GM18868 (cell line): ENCODE measurements around the gene PROM1.

Source experiments
- ATAC-seq: cut with Tn5 transposase; IDR thresholded peaks from one replicate; pipeline ENCODE4 v1.9.1; 2021; ENCODE audit warnings: mild to moderate bottlenecking, moderate library complexity; ENCODE audit not compliant: unreplicated experiment

PROM1 gene

DNA sequence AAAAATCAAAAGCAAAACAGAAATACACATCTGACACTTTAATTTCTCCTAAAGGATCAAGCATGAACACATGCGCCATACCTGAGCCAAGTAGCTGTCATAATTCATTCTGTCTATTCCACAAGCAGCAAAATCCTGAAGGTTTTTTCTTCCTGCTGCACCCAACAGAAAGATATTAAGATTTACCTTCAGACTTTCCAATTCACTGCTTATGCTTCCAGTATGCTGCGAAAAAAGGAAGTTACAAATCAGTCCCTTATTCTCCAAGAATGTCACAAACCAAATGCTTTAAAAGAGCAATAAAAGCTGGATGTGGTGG is 91.7 kb downstream of the PROM1 start:
- no peak for ATAC-seq

DNA sequence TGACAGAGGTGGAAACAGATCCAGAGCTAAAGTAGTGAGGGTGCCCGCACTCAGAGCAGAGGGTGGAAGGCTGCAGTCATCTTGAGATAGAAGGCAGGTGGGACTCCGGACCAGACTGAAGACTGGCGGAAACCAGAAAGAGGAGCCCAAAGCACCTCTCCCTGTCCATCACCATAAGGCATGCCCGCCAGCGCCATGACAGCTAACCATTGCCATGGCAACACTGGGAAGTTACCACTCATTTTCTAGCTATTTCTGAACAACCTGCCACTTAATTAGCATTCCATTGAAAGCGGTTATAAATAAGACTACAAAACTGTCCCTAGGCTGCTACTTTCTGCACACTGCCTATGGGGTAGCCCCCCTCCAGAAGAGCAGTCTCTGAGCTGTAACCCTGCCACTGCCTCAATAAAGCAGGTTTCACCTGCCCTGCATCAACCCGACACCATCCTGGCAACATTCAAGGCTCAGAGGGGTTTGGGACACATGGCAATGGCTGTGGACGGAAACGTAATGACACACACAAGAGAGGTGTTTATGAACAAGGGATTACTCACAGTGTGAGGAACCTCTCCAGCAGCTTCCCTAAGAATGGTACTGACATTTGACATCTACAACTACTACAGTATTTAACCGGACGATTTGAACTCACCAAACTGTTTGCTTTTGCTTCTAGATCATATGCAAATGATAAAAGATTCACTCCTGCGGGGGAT is 93.1 kb downstream of the PROM1 start:
- ATAC-seq = no peak

- no peak for ATAC-seq
Observed at GRCh38 chr4:15989424-15989823, 94.4 kb downstream of the PROM1 start.

DNA sequence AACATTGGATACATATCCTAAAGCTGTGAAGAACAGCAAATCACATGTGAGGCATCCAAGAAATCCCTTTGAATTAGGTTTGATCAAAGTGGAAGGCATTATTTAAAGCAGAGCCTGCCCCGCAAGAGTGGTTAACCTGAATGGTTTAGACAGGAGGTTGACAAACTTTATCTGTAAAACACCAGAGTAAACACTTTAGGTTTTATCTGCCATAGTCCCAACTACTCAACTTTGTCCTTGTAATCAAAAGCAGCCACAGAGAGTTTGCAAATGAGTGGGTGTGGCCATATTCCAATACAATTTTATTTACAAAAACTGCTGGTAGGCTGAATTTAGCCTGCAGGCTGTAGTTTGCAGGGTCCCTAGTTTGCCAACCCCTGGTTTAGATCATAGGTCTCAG is 95.6 kb downstream of the PROM1 start:
- ATAC-seq = no peak

DNA sequence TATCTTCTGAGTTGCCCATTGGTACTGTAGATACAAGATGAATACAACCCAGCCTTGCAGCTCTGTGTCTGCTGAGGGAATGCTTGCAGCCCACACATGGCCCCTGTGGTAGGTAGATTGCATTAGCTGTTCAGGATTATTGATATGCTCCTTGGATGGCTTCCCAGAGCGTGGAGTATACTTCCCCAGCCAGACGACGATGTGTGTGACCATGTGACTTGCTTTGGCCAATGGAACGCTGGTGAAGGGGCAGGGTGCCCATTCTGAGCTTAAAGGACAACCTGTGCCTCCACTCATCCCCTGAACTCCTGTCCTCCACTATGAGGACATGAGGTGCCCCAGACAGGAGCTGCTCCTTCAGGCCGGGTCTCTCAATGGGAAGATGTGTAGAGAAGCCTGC is 96.9 kb downstream of the PROM1 start:
- no peak for ATAC-seq

GRCh38 chr4:15983610-15984009 is 100.2 kb downstream of the PROM1 start:
- no peak for ATAC-seq

DNA sequence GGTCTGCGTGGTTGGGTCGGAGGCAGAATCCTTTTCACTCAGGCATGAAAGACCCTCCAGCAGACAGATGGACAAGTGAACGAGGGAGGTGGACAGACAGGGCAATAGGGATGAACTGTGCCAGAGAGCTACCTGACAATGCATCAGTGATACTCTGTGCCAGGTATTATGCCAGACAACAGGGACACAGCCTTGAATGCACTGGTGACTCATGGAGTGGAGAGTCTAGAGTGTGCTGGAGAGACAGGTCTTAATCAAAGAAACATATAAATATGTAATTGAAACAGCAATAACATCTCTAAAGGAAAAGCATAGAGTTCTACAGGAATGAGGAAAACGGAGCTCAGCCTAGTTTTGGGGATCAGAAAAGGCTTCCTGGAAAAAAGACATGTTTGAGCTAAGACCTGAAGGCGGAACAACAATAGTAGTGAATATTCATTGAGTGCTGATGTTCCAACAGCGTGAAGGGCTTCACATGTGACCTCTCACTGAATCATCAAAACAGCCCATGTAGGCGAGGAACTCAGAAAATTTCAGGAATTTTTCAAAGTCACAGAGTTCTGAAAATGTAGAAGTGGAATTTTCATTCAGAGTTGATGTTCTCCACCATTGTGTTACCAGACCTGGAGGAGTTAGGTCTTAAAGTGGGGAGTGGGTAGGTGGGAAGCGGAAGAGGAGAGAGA is 100.8 kb downstream of the PROM1 start:
- ATAC-seq = no peak

DNA sequence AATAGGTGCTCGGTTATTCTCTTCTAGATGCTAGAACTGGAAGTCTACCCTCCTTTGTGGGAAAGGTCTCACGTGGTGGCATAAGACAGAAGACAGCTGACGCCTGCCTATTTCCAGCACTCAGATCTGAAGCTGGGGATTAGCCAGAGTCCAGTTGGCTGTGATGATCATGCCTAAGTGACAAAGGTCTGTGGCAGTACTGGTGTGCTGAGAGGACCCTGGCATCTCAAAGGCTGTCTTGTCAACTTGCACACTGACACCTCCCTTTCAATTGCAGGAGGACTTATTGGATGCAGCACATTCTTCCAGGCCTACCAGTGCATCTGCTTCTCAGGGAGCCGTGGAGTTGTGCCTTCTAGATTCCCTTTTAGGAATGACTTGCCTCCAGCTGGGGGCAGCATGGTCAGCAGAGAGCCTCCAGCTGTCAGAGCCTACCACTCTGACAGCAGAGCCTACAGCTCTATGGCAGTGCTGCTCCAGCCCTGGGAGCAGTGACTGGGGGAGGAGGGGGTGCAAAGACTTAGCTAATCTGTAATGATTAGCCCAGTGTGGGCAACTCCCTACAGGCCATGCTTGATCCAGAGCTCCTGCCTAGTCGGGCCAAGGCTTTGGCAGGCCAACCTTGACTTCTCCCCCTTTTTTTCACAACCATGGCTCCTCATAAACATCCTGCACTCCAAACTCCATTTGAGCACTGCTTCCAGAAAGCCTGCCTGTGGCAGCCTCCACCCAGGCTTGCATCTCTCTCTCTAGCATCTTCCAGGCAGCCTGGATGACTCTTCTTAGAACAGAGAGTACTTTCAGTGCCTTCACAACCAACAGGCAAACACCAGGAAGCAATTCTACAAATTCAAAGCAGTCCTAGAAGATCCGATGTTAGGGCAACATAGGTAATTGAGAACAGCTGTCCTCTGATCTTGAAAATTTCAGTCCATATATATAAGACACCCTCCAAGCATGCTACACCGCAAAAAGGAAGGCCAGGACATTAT is 107.1 kb downstream of the PROM1 start:
- ATAC-seq = no peak

DNA sequence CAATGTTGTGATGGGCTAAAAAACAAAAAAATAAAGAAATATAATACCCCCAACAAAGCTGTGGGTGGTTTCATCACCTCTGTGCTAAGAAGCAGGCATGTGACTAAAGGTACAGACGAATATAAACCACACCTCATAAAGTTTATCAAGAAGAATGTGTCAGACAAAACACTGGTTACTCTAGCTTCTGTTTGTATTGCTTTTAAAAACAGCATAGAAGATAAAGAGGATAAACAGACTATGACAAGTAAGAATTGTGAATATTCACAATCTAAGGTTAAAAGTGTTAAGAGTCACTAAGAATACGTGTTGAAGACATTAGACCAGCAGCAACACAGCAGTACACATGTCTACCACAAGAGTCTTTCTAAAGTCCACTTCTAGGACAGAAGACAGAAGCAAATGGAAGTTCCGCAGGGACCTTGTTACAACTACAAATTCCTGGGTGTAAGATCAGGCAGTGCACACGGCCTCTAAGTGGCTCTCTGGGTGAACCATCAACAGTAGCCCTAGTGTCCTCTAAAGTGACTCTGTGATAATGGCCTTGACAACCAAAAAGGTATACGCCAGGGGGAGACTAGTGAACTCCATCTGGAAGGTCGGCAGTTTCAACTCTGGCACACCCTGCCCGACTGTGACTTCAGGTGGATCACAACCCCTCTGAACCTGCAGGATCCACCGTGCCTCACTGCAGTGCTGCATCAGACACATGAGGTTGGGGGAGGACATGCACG is 112.6 kb downstream of the PROM1 start:
- no peak for ATAC-seq

DNA sequence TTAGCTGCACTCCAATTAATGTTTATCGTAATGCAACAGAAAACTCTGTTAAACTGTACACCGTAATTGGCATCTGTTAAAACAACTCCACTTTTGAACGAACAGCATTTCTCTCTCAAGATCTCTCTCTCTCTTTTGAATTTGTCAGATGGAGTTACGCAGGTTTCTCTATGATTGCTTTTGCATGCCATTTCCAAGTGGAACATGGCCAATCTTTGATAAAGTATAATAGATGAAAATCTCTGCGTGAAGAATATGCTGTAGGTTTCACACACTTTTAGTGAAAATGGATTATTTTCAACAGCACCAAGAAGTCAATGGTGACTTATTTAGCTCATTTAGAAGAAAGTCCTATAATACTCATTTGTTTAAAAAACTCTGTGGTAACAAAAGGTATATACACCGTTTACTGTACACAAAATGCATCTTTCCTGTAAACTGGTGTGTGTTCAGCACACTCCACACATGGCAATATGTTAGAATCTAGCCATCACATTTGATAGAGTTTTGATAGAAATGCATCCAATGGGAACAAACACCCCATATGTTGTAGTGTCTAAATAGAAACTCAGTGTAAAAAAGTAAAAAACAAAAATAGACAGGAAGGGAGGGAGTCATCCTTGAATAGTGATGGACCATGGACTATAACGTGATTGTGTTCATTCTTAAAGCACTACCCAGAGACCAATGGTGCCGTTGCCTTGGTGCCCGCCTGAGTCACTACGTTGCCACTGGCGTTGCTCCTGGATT is 115.1 kb downstream of the PROM1 start:
- ATAC-seq = no peak

DNA sequence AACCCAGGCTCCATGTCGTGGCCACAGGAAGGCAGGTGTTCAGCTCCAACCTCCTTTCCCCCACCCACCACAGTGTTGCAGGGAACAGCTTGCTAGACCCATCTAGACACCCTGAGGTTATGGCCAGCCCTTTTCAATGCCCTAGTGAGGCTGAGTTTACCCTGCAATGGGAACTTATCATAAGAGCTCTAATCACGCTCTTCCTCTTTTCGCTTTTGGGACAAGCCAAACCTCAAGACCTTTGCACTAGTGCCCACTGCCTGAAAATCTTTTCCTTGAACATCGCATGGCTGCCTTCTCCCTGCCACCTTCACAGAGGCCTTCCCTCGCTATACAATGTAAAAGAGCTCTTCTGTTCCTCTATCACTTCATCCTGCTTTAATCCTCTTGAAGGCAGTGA is 118.5 kb downstream of the PROM1 start:
- ATAC-seq = no peak

- ATAC-seq = no peak
Observed at GRCh38 chr4:15964159-15964558, 119.7 kb downstream of the PROM1 start.

DNA sequence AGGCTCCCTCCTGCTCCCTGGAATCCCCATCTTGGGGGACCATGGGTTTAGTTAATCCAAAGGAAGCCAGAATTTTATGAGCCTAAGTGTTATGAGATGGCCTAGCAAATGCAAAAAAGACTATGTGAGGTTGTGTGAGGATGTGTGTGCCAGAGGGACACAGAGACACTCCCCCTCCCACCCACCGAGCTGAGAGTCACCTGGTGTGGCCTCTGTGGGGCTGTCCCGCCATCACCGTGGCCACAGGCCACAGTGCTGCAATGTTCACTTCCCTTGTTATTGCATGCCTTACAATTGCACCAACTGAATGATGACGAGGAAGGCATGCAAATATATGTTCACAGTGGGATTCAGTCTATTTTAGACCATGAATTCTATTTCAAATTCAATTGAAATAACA is 120.2 kb downstream of the PROM1 start:
- ATAC-seq = peak; percentile 85

DNA sequence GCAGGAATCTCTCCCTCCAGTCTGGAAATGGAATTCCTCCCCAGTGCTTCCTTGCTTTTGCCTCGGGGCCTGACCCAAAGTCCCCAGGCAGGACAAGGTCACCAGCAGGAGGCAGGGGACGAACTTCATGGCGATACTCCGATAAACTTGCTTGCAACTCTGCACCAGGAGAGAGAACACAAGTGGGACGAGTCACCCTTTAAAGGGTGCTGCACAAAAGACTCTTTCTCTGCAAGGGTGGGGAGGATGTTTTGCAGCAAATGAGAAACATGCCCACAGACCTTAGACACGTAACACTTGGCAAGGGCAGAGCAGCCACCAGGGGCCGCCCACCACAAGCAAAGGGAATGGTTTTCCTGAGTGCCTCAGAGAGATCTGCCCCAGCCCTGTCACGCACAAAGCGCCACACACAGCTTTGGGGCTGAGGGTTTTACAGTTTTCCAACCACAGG is 120.8 kb downstream of the PROM1 start, which contains the start of gene FGFBP2:
TSS of gene FGFBP2 (minus strand) at position 175 of the 451 bp plus-strand sequence. CDS start at position 129, 46 bp downstream.
- peak; percentile 62 for ATAC-seq

GRCh38 chr4:15961781-15962510 is 121.9 kb downstream of the PROM1 start:
- ATAC-seq = no peak

DNA sequence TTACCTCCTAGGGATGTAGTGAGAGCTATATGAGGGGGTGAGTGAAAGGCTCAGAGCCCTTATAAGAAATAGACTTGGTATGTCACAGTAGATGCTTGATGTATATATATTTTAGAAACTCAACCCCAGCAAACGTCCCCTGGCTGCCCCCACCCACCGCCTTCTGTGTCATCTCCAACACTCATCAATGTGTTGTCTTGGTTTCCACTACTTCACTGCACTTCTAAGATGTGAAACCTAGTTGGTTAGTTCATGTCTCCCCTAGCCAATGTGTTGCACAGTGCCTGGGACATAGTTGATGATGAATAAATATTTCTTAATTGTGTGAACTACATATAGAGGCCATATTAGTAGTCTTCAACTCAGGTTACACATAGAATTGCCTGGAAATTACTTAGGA is 125.3 kb downstream of the PROM1 start:
- ATAC-seq = no peak

- ATAC-seq = peak; percentile 93
Observed at GRCh38 chr4:15956179-15956850, 127.5 kb downstream of the PROM1 start.

- ATAC-seq = no peak
Observed at GRCh38 chr4:15955670-15956069, 128.2 kb downstream of the PROM1 start.

- no peak for ATAC-seq
Observed at GRCh38 chr4:15953625-15954024, 130.2 kb downstream of the PROM1 start.
